GM18499 (cell line): Measurements from ENCODE around the gene GEMIN2.
"Not testable (repeated sequence)": the region's sequence is repeated elsewhere in the genome, so short reads cannot be mapped to it uniquely, and the experiment has no call there.

ENCODE experiments used
- ATAC-seq: cut with Tn5 transposase; IDR thresholded peaks from one replicate; pipeline ENCODE4 v1.9.1; 2021; ENCODE audit warnings: moderate number of reproducible peaks; ENCODE audit not compliant: insufficient read depth, unreplicated experiment

The GEMIN2 gene

GRCh38 chr14:39175445-39176262 lies 61.5 kb downstream of the GEMIN2 start:
- ATAC-seq: no peak

GRCh38 chr14:39176263-39177167 lies 62.4 kb downstream of the GEMIN2 start:
- no peak for ATAC-seq

- ATAC-seq: no peak
Measured at GRCh38 chr14:39177168-39177545, 63.0 kb downstream of the GEMIN2 start.

- ATAC-seq: no peak
Measured at GRCh38 chr14:39179042-39179441, 64.9 kb downstream of the GEMIN2 start.

- no peak for ATAC-seq
Measured at GRCh38 chr14:39180553-39180952, 66.4 kb downstream of the GEMIN2 start.

GRCh38 chr14:39181026-39181692 lies 67.0 kb downstream of the GEMIN2 start:
- no peak for ATAC-seq

- ATAC-seq: no peak
Measured at GRCh38 chr14:39181693-39182047, 67.5 kb downstream of the GEMIN2 start.

GRCh38 chr14:39182770-39183684 lies 68.9 kb downstream of the GEMIN2 start:
- no peak for ATAC-seq

GRCh38 chr14:39183685-39184003 lies 69.5 kb downstream of the GEMIN2 start:
- ATAC-seq: not testable (repeated sequence)

GRCh38 chr14:39184628-39185255 lies 70.6 kb downstream of the GEMIN2 start:
- no peak for ATAC-seq

- no peak for ATAC-seq
Measured at GRCh38 chr14:39185256-39186049, 71.3 kb downstream of the GEMIN2 start.
